Adrenal gland (tissue), 12 donors: Measurements from ENCODE around the gene ZDHHC18. TPM values are rescaled to one million over a fixed set of nuclear protein-coding genes. Genes with fewer than 3 reads are reported as not detected.

Source experiments
- DNase-seq, 7 donors: peaks; one replicate each; pipeline ENCODE4 v3.0.0-alpha.2; 2019 to 2020
- H3K27ac ChIP-seq, 5 donors: fragments of 200-600 bp; sonication (generic) in 4 of 5; 1 replicate in 3 of 5; 2 replicates in 2 of 5; pipeline versions ENCODE4 v1.5.1 to v1.8.0; 2016 to 2020; ENCODE audit warnings: mild to moderate bottlenecking in 1 of 5
- H3K27me3 ChIP-seq: fragments of 200-600 bp; 2 replicates; pipeline ENCODE4 v1.8.0; 2021
- H3K36me3 ChIP-seq, 2 donors: fragments of 200-600 bp; replicated peaks in 1 of 2; 1 replicate in 1 of 2; 2 replicates in 1 of 2; pipeline versions ENCODE4 v1.5.1 to v1.8.0; 2018 to 2022
- H3K4me1 ChIP-seq, 2 donors: fragments of 200-600 bp; replicated peaks in 1 of 2; 1 replicate in 1 of 2; 2 replicates in 1 of 2; pipeline versions ENCODE4 v1.5.1 to v1.8.0; 2018 to 2021
- H3K4me3 ChIP-seq, 4 donors: fragments of 200-600 bp; sonication (generic) in 3 of 4; one replicate each; pipeline ENCODE4 v1.5.1; 2016 to 2018
- H3K9me3 ChIP-seq, 3 donors: fragments of 200-600 bp; sonication (generic) in 1 of 3; replicated peaks in 1 of 3; 1 replicate in 2 of 3; 2 replicates in 1 of 3; pipeline versions ENCODE4 v1.5.1 to v1.8.0; 2016 to 2021
- CTCF ChIP-seq, 6 experiments: fragments of 450-650 bp in 4 of 6; fragments of 200-600 bp in 2 of 6; sonication (generic) in 1 of 6; IDR thresholded peaks; 1 replicate in 5 of 6; 2 replicates in 1 of 6; pipeline versions ENCODE4 v1.5.1 to v1.8.0; 2016 to 2021; ENCODE audit warnings: antibody characterized with exemption in 6 of 6, mild to moderate bottlenecking in 2 of 6, moderate library complexity in 1 of 6
- POLR2A ChIP-seq, 2 donors: fragments of 450-650 bp; IDR thresholded peaks; one replicate each; pipeline ENCODE4 v1.6.1; 2017; ENCODE audit warnings: antibody characterized with exemption in 2 of 2, mild to moderate bottlenecking in 2 of 2, moderate library complexity in 1 of 2
- WGBS, 4 donors: extraction: QIAGEN DNeasy Blood & Tissue Kit in 2 of 4; methylation state at CpG; one replicate each; pipeline versions ENCODE4 v1.1.5 to v1.1.7; 2013 to 2017; 5-methylcytosine and 5-hydroxymethylcytosine counted together
- intact Hi-C, 2 donors: fragments of 100-400 bp; cut with DNase I; formaldehyde crosslinking; loops; one replicate each; pipeline versions ENCODE4 v1.14.1 to v1.15.0; 2022 to 2023
- polyA plus RNA-seq, 3 donors: library from polyadenylated mRNA; stranded (reverse); fragments of 200-250 nt in 2 of 3; fragments of 350-450 nt in 1 of 3; fragmentation: Illumina TruSeq in 1 of 3; extraction: RNeasy Lipid Tissue Mini Kit (QIAGEN cat#74804) in 1 of 3; gene quantifications; one replicate each; pipeline ENCODE4 v1.2.3, GENCODE V29; 2013 to 2014
- total RNA-seq, 9 donors: library from RNA; depleted of rRNA in 4 of 9; stranded (reverse); fragments of >200 nt in 4 of 9; fragments of 120-200 nt in 1 of 9; fragmentation: NEBNext Ultra II Directional in 1 of 9; extraction: Animal tissue kit (Norgen Biotek cat#: 25700) in 1 of 9; gene quantifications; one replicate each; pipeline versions ENCODE4 v1.1.0 to v1.2.4, GENCODE V29; 2013 to 2023
- donor health status: healthy with polysubstance abuse.
- donor health status: Bipolar disorder and iron deficiency.
- donor health status: DM: yes; HTN: yes; CAD: no.
- donor health status: DM: no; HTN: no; CAD: no.
- donor health status: DM: no; HTN: no; CAD: no.
- donor health status: DM: yes; HTN: yes; CAD: no.

The ZDHHC18 gene
- total and polyA plus RNA-seq, 12 donors = 4.9 to 16.5 (median 10.0) TPM

DNA sequence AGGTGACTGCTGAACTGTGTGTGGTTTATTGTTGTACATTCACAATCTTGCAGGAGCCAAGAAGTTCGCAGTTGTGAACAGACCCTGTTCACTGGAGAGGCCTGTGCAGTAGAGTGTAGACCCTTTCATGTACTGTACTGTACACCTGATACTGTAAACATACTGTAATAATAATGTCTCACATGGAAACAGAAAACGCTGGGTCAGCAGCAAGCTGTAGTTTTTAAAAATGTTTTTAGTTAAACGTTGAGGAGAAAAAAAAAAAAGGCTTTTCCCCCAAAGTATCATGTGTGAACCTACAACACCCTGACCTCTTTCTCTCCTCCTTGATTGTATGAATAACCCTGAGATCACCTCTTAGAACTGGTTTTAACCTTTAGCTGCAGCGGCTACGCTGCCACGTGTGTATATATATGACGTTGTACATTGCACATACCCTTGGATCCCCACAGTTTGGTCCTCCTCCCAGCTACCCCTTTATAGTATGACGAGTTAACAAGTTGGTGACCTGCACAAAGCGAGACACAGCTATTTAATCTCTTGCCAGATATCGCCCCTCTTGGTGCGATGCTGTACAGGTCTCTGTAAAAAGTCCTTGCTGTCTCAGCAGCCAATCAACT, 45.2 kb upstream of the ZDHHC18 start:
- Histone ChIP-seq H3K4me1 (peaks cover 25 to 37% of the 10 kb centered on the region in 2 donors), H3K27me3 (no peaks in the 10 kb centered on the region), H3K36me3 (peaks cover 0 to 58% of the 10 kb centered on the region in 2 donors), H3K4me3 (no peak overlapping the region), H3K27ac (no peak overlapping the region), H3K9me3 (no peaks in the 10 kb centered on the region)
- no peak for TF ChIP-seq CTCF (IDR thresholded peaks at IDR 0.05)
- no peak for TF ChIP-seq POLR2A (IDR thresholded peaks at IDR 0.05)
- WGBS, 4 donors = 80 to 89% (median 83%) methylated on average over 11 of the region's 11 CpGs
- DNase-seq = no peak
- intact Hi-C loops = loop anchor here (5.0 kb wide), 1 partner anchor 84 kb away; the partner anchor contains the start of gene ARID1A (in 2 of the 2)

DNA sequence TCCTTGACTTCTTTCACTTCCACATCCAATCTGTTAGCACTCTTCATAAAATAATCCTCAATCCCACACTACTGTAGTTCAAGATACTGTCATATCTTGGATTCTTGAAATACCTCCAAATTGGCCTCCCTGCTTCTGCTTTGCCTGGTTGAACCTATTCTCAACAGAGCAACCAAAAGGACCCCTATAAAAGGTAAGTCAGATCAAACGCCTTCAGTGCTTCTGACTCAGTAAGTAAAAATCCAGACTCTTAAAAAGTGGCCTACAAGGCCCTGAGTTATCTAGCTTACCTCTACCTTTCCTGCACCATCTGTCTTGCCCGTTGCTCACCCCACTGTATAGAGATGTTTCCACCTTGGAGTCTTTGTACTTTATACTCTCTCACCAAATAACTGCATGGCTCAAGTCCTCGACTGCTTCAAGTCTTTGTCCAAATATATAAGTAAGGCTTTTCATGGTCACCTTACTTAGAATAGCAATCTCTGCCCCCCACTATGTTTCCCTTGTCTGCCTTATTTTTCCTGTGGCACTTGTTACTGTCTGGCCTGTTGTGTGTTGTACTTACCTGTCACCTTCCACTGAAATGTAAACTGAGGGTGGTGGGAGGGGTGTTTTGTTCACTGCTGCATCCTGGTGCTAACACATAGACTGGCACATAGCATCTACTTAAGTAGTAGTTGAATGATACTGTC, 43.8 kb upstream of the ZDHHC18 start:
- Histone ChIP-seq H3K27me3 (no peaks in the 10 kb centered on the region), H3K9me3 (no peaks in the 10 kb centered on the region), H3K4me1 (peaks cover 35 to 48% of the 10 kb centered on the region in 2 donors), H3K36me3 (peaks cover 0 to 45% of the 10 kb centered on the region in 2 donors), H3K27ac (peak overlapping the region in 2 of 5 donors; percentile 19 to 97), H3K4me3 (no peak overlapping the region)
- intact Hi-C loops = loop anchor here (5.0 kb wide), 1 partner anchor 85 kb away; the partner anchor contains the start of gene ARID1A (in 2 of the 2)
- WGBS, 4 donors = 69 to 78% (median 74%) methylated on average over 3 of the region's 3 CpGs
- TF ChIP-seq CTCF (IDR thresholded peaks at IDR 0.05) (no peak), POLR2A (IDR thresholded peaks at IDR 0.05) (no peak)
- no peak for DNase-seq

DNA sequence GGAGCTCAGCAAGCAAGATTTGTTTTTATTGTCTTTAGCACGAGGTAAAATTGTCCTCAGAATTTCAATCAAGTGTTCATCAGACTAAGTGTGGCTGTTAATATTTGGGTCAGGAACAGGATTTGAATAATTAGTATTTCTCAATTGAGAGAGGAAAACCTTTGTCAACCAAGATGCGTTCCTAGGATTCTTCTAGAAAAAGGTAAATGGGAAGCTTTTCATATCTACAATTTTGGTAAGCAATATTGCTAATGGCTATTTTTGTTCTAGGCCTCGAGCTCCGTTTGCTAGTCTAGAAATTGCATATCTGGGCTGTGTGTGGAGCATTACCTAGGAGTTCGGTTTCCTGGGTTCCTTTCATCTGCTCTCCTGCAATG, 42.9 kb upstream of the ZDHHC18 start:
- intact Hi-C loops = loop anchor here (5.0 kb wide), 1 partner anchor 86 kb away; the partner anchor contains the start of gene ARID1A (in 2 of the 2)
- 41 to 60% (median 53%) methylated on average over 5 of the region's 5 CpGs for WGBS, 4 donors
- Histone ChIP-seq H3K9me3 (no peaks in the 10 kb centered on the region), H3K36me3 (peaks cover 0 to 35% of the 10 kb centered on the region in 2 donors), H3K27ac (peak overlapping the region in 4 of 5 donors; percentile 11 to 98 (median 58)), H3K27me3 (no peaks in the 10 kb centered on the region), H3K4me3 (no peak overlapping the region), H3K4me1 (peaks cover 38 to 48% of the 10 kb centered on the region in 2 donors)
- DNase-seq = no peak
- TF ChIP-seq CTCF (IDR thresholded peaks at IDR 0.05) (no peak), POLR2A (IDR thresholded peaks at IDR 0.05) (no peak)
